ENCODE measurements around the gene POLR2L.

DNA sequence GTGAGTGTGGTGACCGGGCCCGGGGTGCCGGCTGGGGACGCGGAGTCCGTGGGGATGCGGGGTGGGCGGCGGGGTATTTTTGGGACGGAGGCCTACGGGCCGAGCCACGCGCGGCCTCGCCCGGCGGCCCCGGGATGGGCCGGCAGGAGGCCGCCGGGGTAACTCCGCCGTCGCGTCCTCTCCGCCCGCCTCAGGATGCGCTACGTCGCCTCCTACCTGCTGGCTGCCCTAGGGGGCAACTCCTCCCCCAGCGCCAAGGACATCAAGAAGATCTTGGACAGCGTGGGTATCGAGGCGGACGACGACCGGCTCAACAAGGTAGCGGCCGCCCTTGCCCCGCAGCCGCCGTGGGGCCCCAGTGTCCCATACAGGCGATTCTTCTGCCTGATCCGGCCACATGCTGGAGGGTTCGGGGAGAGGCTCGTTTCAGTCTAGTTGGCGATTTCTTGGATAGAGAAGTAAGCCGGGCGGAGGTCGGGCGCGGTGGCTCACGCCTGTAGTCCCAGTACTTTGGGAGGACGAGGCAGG, 32.2 kb downstream of the POLR2L start:
- no peak for TF ChIP-seq CTCF (IDR thresholded peaks at IDR 0.05)
- no peak for TF ChIP-seq POLR2AphosphoS5 (IDR thresholded peaks at IDR 0.05; ENCODE audit: low read depth, low read length)
- no peak for TF ChIP-seq SIN3A (IDR thresholded peaks at IDR 0.05; ENCODE audit: borderline replicate concordance, insufficient read depth, low read depth, low read length)
- TF ChIP-seq, protein P1, sequence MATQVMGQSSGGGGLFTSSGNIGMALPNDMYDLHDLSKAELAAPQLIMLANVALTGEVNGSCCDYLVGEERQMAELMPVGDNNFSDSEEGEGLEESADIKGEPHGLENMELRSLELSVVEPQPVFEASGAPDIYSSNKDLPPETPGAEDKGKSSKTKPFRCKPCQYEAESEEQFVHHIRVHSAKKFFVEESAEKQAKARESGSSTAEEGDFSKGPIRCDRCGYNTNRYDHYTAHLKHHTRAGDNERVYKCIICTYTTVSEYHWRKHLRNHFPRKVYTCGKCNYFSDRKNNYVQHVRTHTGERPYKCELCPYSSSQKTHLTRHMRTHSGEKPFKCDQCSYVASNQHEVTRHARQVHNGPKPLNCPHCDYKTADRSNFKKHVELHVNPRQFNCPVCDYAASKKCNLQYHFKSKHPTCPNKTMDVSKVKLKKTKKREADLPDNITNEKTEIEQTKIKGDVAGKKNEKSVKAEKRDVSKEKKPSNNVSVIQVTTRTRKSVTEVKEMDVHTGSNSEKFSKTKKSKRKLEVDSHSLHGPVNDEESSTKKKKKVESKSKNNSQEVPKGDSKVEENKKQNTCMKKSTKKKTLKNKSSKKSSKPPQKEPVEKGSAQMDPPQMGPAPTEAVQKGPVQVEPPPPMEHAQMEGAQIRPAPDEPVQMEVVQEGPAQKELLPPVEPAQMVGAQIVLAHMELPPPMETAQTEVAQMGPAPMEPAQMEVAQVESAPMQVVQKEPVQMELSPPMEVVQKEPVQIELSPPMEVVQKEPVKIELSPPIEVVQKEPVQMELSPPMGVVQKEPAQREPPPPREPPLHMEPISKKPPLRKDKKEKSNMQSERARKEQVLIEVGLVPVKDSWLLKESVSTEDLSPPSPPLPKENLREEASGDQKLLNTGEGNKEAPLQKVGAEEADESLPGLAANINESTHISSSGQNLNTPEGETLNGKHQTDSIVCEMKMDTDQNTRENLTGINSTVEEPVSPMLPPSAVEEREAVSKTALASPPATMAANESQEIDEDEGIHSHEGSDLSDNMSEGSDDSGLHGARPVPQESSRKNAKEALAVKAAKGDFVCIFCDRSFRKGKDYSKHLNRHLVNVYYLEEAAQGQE (IDR thresholded peaks at IDR 0.05; ENCODE audit: insufficient read depth in 1 of 2, low read depth in 2 of 2, low read length in 1 of 2) = no peak
- TF ChIP-seq TCF7L2 (IDR thresholded peaks at IDR 0.05; ENCODE audit: low read depth, low read length) = no peak
